Stimulated activated CD4-positive, alpha-beta T cell treated with anti-CD3 and anti-CD28 coated beads, Interleukin-4, amount 100 ng/mL, for 48 hours (primary cell): ENCODE results near the gene CREB1.
A peak's percentile ranks its signal among the peaks of the same experiment; 100 is the strongest.

ENCODE experiments used
- DNase-seq, 2 donors: peaks; one replicate each; pipeline ENCODE4 v3.0.0-alpha.2; 2020; ENCODE audit warnings: low read depth in 2 of 2

Gene CREB1

DNA sequence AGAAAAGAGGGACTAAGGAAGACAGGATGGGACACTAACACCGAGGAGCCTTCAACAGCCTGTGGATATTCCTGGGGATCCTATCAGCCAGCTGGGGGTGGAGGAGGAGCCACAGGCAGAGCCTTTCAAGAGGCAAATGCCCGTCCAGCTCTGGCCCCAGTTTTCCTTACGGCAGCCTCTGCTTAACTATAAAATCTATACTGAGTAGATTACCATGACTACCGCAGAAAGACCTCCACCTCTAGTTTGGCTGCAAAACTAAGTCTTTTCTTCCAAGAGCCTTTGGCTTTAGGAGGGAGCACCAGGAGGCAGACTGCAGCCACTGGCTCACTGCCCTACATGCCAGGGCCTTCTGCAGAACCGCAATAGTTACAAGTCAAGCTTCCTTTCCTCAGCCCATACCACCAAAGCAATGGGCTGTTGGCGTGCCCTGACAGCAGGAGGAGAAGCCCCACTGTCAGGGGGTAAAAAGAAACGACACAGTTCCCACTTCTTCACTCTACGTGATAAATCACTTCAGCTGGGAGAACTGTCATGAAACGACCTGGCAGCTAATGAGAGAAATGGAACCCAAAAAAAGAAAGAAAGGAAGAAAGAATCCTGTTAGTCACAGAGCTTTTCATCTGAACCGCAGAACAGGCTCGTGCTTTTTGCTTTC is 25.1 kb upstream of the CREB1 start:
- DNase-seq = no peak

- DNase-seq = no peak
These were observed 24.6 kb upstream of the CREB1 start for GRCh38 chr2:207505171-207505570.

- DNase-seq = no peak
These were observed 24.0 kb upstream of the CREB1 start for GRCh38 chr2:207505728-207506127.

GRCh38 chr2:207506426-207506825 is 23.3 kb upstream of the CREB1 start:
- no peak for DNase-seq

GRCh38 chr2:207510148-207510547 is 19.6 kb upstream of the CREB1 start:
- no peak for DNase-seq

DNA sequence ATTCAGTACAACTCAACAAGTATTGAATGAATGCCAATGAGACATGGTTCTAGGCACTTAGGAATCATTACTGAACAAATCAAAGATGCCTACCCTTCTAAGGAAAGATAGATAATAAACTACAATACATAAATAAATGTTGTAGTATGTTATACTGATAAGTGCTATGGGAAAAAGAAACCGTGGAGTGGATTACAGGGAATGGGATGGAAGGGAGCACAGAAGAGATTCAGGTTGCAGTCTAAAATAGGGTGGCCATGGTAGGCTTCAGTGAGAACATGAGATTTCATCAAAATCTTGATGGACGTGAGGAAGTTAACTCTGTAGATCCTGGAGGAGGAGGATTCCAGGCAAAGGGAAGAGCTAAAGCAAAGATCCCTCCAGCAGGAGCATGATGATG is 17.9 kb upstream of the CREB1 start:
- no peak for DNase-seq

DNA sequence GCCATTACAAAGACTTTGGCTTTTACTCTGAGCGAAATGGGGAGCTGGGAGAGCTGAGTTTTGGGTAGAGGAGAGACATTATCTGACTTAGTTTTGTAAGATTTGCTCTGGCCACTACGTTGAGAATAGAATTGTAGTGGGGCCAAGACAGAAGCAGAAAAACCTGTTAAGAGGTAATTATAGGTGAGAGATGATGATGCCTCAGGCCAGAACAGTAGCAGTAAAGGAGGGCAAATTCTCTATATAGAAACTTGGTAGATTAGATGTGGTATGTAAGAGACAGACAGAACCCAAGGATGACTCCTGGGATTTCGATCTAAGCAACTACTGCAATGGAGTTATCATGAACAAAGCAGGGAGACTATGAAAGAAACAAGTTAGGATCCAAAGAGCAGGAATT is 17.4 kb upstream of the CREB1 start:
- no peak for DNase-seq

- DNase-seq = no peak
These were observed 16.1 kb upstream of the CREB1 start for GRCh38 chr2:207513551-207514257.

DNA sequence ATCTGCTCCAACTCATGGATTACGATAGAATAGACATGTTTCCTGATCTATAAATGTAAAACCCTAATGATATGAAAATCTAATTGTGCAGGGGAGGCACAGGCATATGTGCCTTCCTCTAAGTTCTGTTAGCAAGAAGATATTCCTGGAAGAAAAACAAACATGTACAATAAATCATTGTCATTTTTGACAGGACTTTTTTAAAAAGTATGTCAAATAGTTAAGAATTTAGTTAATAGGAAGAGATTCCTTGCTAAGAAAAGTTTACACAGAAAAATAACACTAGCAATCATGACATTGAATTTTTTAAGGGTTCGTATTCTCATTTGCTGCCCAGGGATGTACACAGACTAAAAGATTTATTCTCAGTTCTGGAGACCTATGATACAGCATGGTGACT is 15.3 kb upstream of the CREB1 start:
- no peak for DNase-seq

- no peak for DNase-seq
These were observed 14.1 kb upstream of the CREB1 start for GRCh38 chr2:207515671-207516070.

- no peak for DNase-seq
These were observed 13.6 kb upstream of the CREB1 start for GRCh38 chr2:207516206-207516605.

DNA sequence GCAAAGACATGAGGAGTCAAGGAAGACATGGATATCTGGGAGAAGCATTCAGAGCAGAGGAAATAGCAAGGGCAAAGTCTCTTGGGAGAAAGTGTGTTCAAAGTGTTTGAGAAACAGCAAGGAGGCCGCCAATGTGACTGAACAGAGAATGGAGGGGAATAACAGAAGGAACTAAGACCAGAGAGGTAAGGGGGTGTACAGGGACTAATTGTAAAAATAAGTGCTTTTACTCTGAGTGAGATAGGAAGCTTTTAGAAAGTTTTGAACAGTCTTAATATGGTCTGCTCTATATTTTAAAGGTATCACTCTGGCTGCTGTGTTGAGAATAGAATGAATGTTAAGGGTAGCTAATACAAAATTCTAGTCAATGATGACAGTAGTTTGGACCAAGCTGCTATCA is 6.8 kb upstream of the CREB1 start:
- no peak for DNase-seq

DNA sequence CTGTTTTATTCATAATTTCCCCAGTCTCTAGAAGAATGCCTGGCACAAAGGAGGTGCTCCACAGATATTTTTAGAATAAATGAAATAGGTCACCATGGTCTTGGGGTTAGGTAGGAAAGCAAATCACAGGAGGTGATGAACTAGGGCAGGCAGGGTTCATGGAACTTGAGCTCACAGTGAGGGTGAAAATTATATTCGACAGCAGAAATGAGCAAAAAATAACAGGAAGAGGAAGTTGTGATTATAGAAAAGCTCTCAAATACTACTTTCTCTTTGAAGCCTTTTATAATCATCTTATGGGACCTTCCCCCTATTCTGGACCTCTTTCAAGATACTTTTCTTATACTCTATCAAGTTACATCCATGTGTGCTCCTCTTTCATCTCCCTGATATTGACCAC is 4.5 kb upstream of the CREB1 start:
- no peak for DNase-seq

GRCh38 chr2:207528980-207529329 is 807 bp upstream of the CREB1 start:
- DNase-seq = peak; percentile 32 to 37

DNA sequence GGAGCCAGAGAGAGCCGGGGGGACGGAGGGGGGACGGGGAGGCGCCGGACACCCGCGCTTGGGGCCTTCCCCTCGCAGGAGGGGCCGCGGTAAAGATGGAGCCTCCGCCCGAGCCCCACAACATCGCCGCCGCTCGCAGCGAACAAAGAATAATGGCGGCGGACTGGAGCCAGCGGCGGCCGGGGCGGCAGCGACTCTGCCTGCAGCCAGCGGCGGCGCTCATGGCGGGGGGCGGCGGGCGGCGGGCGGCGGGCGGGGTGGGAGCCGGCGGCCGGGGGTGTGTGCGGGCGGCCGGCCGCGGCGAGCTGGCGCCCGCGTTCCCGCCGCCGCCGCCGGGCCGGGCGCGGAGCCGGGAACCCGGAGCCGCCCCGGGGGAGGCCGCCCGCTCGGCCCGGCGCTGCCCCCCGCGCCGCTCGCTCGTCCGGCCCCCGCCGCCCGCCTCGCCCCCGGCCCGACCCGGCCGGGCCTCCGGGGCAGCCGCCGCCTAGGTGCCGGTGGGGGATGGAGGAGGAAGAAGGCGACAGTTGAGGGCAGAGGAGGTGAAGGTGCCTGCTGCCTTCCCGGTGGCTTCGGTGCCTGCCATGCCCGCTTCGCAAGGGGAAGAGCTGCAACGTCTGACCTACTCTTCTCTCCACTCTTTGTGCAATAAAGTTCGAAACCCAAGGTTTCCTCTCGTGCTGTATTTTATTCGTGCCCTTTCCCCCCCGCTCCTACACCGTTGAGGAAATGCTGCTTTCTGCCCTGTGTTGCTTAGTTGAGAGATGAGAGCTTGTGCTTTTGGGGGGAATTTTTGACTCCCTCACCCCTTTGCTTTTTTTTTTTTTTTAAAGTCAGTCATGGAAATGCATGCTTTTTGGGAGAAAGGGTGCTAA is 634 bp downstream of the CREB1 start:
- peak in 1 of 2 donors; percentile 38 for DNase-seq

GRCh38 chr2:207531032-207531952 is 1.5 kb downstream of the CREB1 start:
- DNase-seq = peak in 1 of 2 donors; percentile 31

GRCh38 chr2:207532676-207533075 is 2.9 kb downstream of the CREB1 start:
- DNase-seq = no peak

- no peak for DNase-seq
These were observed 3.8 kb downstream of the CREB1 start for GRCh38 chr2:207533461-207534008.

DNA sequence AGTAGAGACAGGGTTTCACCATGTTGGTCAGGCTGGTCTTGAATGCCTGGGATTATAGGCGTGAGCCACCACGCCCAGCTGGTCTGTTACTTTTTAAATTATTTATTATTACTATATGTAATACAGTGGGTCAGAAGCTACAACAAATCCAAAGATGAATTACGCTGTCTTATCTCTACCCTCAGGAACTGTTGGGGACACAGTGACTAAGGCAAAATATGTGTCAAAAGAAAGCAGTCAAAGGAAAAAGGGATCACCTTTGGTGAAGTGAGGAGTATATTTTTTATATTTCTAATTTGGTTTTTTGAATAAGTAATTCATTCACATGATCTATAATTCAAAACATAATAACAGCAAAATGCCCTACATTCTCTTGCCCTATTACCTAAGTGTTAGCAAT is 4.7 kb downstream of the CREB1 start:
- no peak for DNase-seq

DNA sequence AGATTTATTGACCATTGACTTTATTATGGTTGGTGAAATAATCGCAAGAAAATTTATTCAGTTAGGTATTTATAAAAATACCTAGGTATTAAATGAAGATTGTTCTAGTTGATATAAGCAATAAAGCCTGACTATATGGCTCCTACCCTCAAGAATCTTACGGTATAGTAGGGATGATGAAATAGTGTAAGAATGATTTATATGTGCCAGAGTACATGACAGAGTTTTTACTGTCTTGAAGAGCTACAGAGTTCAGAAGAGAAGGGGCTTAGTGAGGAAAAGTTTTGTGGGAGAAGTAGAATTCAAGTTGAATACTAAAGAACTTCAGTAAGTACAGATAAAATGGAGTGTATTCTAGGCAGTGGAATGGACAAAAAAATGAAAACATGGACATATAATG is 9.7 kb downstream of the CREB1 start:
- no peak for DNase-seq

DNA sequence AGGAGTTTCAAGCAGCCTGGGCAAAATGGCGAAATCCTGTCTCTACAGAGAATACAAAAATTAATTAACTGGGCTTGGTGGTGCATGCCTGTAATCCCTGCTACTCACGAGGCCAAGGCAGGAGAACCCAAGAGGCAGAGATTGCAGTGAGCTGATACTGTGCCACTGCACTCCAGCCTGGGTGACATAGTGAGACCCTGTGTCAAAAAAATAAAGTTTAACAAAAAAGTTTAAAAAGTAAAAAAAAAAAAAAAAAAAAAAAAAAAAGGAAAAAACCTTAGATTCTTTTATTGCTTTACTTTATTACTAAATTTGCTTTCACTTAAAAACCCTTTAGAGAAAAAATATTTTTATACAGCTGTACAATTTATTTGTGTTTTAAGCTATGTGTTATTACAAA is 10.7 kb downstream of the CREB1 start:
- no peak for DNase-seq
